22Rv1 (cell line): ENCODE results near the gene ERAS.

Experiments used
- CTCF ChIP-seq: fragments of 450-650 bp; IDR thresholded peaks from 2 replicates; pipeline ENCODE4 v1.5.1; 2017; ENCODE audit warnings: mild to moderate bottlenecking
- ZFX ChIP-seq: fragments of 450-650 bp; IDR thresholded peaks from 2 replicates; pipeline ENCODE4 v1.6.1; 2017; ENCODE audit warnings: antibody characterized with exemption, borderline replicate concordance

- TF ChIP-seq CTCF (no peak), ZFX (no peak)
These were observed 12.7 kb upstream of the ERAS start for GRCh38 chrX:48813644-48814043.
